ENCODE measurements around the gene RB1. TPM values are rescaled to one million over a fixed set of nuclear protein-coding genes. Genes with fewer than 3 reads are reported as not detected.

The RB1 gene
- total and polyA plus RNA-seq, 9 of the 15 experiments (the other 6 are each of a cell fraction or from before 2014, with no cell fraction given) = 5.0 to 23.8 (median 17.9) TPM

DNA sequence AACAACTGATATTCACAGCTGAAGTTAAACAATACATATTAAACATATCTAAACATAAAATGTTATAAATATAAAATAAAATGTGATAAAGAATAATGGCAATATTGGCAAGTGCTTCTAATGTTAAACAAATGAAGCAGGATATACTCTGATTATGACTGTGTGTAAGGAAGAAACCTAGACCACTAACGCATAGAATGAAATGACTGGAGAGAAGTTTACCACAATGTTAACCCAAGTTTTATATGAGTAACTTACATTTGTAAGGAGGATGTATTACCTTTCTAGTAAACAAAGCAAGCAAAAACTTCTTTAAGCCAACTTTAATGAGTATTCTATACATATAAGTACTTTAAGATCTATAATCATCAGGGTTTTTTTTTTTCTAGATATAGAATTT, 43.0 kb downstream of the RB1 start (continued):
- TF ChIP-seq, protein P1, sequence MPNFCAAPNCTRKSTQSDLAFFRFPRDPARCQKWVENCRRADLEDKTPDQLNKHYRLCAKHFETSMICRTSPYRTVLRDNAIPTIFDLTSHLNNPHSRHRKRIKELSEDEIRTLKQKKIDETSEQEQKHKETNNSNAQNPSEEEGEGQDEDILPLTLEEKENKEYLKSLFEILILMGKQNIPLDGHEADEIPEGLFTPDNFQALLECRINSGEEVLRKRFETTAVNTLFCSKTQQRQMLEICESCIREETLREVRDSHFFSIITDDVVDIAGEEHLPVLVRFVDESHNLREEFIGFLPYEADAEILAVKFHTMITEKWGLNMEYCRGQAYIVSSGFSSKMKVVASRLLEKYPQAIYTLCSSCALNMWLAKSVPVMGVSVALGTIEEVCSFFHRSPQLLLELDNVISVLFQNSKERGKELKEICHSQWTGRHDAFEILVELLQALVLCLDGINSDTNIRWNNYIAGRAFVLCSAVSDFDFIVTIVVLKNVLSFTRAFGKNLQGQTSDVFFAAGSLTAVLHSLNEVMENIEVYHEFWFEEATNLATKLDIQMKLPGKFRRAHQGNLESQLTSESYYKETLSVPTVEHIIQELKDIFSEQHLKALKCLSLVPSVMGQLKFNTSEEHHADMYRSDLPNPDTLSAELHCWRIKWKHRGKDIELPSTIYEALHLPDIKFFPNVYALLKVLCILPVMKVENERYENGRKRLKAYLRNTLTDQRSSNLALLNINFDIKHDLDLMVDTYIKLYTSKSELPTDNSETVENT (CRISPR knock-in tag; IDR thresholded peaks at IDR 0.05) = no peak
- TF ChIP-seq, protein P2, sequence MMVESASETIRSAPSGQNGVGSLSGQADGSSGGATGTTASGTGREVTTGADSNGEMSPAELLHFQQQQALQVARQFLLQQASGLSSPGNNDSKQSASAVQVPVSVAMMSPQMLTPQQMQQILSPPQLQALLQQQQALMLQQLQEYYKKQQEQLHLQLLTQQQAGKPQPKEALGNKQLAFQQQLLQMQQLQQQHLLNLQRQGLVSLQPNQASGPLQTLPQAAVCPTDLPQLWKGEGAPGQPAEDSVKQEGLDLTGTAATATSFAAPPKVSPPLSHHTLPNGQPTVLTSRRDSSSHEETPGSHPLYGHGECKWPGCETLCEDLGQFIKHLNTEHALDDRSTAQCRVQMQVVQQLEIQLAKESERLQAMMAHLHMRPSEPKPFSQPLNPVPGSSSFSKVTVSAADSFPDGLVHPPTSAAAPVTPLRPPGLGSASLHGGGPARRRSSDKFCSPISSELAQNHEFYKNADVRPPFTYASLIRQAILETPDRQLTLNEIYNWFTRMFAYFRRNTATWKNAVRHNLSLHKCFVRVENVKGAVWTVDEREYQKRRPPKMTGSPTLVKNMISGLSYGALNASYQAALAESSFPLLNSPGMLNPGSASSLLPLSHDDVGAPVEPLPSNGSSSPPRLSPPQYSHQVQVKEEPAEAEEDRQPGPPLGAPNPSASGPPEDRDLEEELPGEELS (CRISPR knock-in tag; IDR thresholded peaks at IDR 0.05; ENCODE audit: borderline replicate concordance) = no peak

DNA sequence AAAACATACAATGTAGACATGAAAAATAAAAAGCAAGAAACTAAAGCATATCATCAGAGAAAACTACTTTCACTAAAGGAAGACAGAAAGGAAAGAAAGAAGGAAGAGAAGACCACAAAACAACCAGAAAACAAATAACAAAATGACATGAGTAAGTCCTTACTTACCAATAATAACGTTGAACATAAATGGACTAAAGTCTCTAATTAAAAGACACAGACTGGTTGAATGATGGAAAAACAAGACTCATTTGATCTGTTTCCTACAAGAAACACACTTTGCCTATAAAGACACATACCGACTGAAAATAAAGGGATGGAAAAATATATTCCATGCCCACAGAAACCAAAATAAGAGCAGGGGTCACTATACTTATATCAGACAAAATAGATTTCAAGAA, 46.0 kb downstream of the RB1 start:
- BruUV-seq (replicated peaks) = no TSS peak
- CTCF ChIA-PET (ENCODE audit: low intra/inter-chr PET ratio) = no interaction called here
- Histone ChIP-seq H3K27me3 (ENCODE audit: control insufficient read depth in 2 of 2, insufficient read depth in 2 of 2, low read length in 2 of 2) (no peaks in the 10 kb centered on the region), H3K4me3 (no peak overlapping the region), H3K9me3 (replicated peaks; ENCODE audit: control insufficient read depth, insufficient read depth, low read depth, low read length) (no peaks in the 10 kb centered on the region), H2AFZ (ENCODE audit: low read depth, low read length) (no peak overlapping the region), H4K20me1 (replicated peaks; ENCODE audit: control insufficient read depth, insufficient read depth, low read length) (no peaks in the 10 kb centered on the region), H3K9me1 (ENCODE audit: control insufficient read depth, insufficient read depth, low read length) (no peaks in the 10 kb centered on the region), H3K9ac (ENCODE audit: insufficient read depth in 1 of 2, low read depth in 2 of 2, low read length in 2 of 2) (no peak overlapping the region), H3K36me3 (ENCODE audit: control insufficient read depth, insufficient read depth, low read length) (peaks cover 7% of the 10 kb centered on the region; the same call in 1 of the 3 replicates), H3K79me2 (ENCODE audit: control insufficient read depth, insufficient read depth, low read length) (no peaks in the 10 kb centered on the region), H3K4me2 (ENCODE audit: insufficient read depth, low read length) (no peak overlapping the region), H3K27ac (ENCODE audit: extremely low read depth, low read depth, low read length) (no peak overlapping the region), H3K4me1 (replicated peaks in 1 of 2; ENCODE audit: control insufficient read depth in 2 of 2, insufficient read depth in 2 of 2, low read length in 2 of 2) (no peaks in the 10 kb centered on the region)
- 78% methylated on average over 2 of the region's 2 CpGs for WGBS (ENCODE audit: insufficient coverage, low coverage, missing lambda C conversion rate)
- peak; percentile 92 for TF ChIP-seq ZNF507 (tag; conservative IDR thresholded peaks at IDR 0.05)
- no peak for TF ChIP-seq CBX2 (IDR thresholded peaks at IDR 0.05; ENCODE audit: insufficient read depth, low read length, poor library complexity, severe bottlenecking)
- TF ChIP-seq ELF2 (CRISPR knock-in tag; IDR thresholded peaks at IDR 0.05) = no peak
- no peak for TF ChIP-seq ZC3H11A (IDR thresholded peaks at IDR 0.05; ENCODE audit: low read depth, low read length)
- no peak for TF ChIP-seq PTBP1 (IDR thresholded peaks at IDR 0.05; ENCODE audit: low read depth, low read length)
- POLR2A ChIA-PET = no interaction called here
- in situ Hi-C loops (cut with MboI) (loop anchor here (25.0 kb wide), 2 partner anchors 238 to 413 kb away; no protein-coding TSS in a partner anchor), intact Hi-C loops (cut with micrococcal nuclease) (no loop called here)
- DNase-seq (ENCODE audit: extremely low read depth in 1 of 4, low spot score in 3 of 4) = no peak
- no peak for ATAC-seq
- FAIRE-seq = no peak

All from K562 (cell line).